OCI-M1 (cell line): Measurements from ENCODE around the gene PIGA.
"Not testable (repeated sequence)": the region's sequence is repeated elsewhere in the genome, so short reads cannot be mapped to it uniquely, and the experiment has no call there.

ENCODE experiments used
- DNase-seq: peaks from one replicate; lab custom pipeline; 2025; lab: John Stamatoyannopoulos, UW

PIGA gene

GRCh38 chrX:15321447-15321846 is 13.9 kb downstream of the PIGA start:
- DNase-seq, result peak; percentile 57

DNA sequence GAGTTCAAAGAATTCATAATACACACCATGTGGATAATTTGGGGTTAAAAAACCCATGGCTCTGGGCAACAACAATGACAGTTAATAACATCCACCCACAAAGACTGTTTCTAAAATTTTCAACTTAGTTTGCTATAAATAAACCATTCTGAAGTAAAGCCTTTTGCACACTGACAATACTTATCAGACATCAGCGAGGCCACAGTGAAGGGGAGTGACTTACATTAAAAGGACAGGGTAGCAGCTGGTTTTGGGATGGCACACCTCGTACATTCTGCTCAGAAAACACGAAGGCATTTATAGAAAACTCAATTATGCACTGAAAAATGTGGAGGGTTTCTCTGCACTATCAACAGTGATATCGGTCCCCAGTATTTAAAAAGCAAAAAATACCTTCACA is 15.0 kb downstream of the PIGA start:
- peak; percentile 15 for DNase-seq

DNA sequence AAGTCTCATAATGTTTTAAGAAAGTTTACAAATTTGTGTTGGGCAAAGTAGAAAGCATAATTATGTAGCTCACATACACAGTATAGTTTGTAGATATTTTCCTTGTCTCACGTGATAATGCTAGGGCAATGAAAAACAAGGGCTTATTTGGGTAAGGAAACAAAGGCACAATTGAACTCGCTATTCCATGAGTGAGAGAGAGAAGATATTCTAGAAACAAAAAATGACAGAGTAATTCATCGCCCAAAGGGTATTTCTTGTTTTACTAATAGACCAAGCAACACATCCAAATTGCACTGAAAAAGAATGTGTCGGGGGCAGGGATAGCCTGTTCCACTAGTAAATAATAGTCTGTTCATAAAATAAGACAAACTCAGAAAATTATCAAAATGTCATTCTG is 16.2 kb downstream of the PIGA start:
- no peak for DNase-seq

DNA sequence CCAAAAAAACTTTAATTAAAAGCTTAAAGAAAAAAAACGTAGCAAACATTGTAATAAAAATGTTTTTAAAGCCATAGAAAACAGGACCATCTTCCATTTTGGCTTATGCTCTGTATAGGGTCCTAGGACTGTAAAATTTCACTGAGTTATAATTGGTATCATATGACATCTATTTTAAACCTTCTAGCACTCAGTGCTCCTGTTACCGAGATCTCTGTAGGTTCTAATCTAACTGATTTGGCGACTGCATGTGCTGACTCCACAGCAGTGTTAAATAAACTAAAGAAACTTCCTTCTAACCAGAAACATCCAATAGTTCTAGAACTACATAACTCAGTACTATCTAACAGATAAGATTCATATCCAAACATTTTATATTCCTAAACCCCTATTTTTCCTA is 19.8 kb downstream of the PIGA start, which contains the start of gene ASB11:
Gene ASB11, minus strand, starts transcription at position 132 of the 400 bp plus-strand sequence. Its CDS starts 35 bp downstream, at position 97.
- peak; percentile 9 for DNase-seq

GRCh38 chrX:15314472-15314871 is 20.9 kb downstream of the PIGA start:
- DNase-seq, result no peak

DNA sequence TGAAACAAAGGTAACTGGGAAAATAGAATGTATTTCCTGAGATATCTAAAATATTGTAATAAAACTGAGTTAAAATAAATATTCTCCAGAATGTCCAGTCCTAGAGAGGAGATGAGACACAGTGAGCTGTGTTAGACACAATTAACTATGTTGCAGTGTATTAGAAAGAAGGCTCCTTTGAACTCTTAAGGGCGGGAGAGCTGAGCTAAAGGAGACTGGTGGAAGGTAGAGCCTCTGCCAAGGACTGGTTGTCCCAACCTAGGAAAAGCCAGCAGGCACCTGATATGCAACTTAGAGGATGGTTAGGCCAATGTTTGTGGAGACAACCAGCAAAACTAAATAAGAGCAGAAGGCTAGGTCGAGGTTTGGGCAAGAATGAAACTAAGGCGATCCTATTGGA is 24.2 kb downstream of the PIGA start:
- no peak for DNase-seq

- peak; percentile 28 for DNase-seq
Observed at GRCh38 chrX:15310117-15310516, 25.2 kb downstream of the PIGA start.

- DNase-seq, result not testable (repeated sequence)
Observed at GRCh38 chrX:15305899-15306298, 29.4 kb downstream of the PIGA start.

DNA sequence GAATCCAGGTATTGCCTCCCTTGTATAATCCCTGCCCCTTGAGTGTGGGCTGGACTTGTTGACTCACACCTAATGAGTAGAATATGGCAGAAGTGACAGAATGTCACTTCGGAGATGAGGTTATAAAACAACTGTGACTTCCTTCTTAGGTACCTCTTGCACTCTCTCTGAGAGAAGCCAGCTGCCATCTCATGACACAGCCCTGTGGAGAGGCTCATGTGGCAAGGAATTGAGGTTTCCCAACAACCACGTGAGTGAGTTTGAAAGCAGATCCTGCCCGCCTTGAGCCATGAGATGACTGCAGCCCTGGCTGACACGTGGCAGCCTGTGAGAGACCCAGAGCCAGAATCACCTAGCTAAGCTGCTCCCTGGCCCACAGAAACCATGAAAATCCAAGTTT is 33.4 kb downstream of the PIGA start:
- DNase-seq, result peak; percentile 38

GRCh38 chrX:15299941-15300851 is 35.1 kb downstream of the PIGA start:
- peak; percentile 40 for DNase-seq

DNA sequence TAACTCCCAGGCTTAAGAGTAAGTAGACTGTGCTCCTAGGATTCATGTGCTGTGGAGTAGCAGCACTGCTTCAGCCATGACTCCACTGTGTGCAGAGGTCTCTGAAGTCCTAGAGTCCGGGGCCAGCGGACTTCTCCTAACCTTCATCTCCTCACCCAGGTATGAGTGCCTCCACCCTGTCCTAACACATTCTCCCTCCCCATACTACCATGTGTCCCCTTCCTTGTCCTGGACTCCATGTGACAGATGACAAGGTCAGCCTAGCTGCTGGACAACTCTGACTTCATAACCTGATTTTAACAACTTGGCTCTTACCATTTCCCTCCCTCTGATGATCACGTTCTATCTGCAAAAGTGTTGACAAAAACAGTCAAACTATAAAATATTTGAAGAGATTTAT is 36.5 kb downstream of the PIGA start:
- DNase-seq, result no peak

DNA sequence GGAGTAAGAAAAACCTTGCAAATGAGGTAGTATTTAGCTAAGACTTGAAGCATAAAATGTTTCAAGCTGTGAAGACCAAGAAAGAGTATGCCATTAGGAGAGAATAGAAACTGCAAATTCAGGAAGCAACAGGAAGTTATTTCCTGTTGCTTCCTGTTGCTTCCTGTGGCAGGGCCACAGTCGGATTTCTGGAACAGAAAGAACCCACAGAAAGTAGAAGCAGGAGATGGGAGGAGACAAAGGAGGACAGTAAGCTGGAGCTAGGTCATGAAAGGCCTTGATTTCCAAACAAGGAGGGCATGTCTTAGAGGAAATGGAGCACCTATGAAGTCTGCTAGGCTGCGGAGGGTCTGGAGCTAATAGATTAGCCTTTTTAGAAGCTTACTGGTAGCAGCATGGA is 37.1 kb downstream of the PIGA start:
- no peak for DNase-seq

- peak; percentile 1 for DNase-seq
Observed at GRCh38 chrX:15293451-15293850, 41.9 kb downstream of the PIGA start.

GRCh38 chrX:15292861-15293260 is 42.5 kb downstream of the PIGA start:
- DNase-seq, result no peak

GRCh38 chrX:15277604-15278003 is 57.7 kb downstream of the PIGA start:
- peak; percentile 3 for DNase-seq

- DNase-seq, result no peak
Observed at GRCh38 chrX:15274946-15275345, 60.4 kb downstream of the PIGA start.

DNA sequence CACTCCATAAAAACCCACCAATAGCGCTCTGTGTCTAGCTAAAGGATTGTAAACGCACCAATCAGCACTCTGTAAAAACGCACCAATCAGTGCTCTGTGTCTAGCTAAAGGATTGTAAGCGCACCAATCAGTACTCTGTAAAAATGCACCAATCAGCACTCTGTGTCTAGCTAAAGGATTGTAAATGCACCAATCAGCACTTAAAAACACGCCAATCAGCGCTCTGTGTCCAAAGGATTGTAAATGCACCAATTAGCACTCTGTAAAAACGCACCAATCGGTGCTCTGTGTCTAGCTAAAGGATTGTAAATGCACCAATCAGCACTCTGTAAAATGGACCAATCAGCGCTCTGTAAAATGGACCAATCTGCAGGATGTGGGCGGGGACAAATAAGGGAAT is 62.0 kb downstream of the PIGA start:
- DNase-seq, result not testable (repeated sequence)

DNA sequence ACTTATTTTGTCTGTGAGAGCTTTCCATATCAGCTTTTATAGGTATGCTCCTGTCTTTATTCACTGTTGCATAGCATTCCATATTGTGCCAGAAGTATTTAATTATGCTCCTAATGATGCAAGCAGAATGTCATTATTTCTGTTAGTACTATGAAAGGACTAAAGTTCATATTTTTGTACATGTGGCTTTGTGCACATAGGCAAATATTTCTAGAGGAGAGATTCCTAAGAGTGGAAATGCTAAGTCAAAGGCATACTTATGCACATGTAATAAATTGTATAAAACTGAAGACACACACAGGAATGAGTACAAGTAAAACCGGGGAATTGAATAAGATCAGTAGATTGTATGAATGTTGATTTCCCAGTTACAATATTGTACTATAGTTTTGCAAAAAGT is 63.6 kb downstream of the PIGA start:
- no peak for DNase-seq

DNA sequence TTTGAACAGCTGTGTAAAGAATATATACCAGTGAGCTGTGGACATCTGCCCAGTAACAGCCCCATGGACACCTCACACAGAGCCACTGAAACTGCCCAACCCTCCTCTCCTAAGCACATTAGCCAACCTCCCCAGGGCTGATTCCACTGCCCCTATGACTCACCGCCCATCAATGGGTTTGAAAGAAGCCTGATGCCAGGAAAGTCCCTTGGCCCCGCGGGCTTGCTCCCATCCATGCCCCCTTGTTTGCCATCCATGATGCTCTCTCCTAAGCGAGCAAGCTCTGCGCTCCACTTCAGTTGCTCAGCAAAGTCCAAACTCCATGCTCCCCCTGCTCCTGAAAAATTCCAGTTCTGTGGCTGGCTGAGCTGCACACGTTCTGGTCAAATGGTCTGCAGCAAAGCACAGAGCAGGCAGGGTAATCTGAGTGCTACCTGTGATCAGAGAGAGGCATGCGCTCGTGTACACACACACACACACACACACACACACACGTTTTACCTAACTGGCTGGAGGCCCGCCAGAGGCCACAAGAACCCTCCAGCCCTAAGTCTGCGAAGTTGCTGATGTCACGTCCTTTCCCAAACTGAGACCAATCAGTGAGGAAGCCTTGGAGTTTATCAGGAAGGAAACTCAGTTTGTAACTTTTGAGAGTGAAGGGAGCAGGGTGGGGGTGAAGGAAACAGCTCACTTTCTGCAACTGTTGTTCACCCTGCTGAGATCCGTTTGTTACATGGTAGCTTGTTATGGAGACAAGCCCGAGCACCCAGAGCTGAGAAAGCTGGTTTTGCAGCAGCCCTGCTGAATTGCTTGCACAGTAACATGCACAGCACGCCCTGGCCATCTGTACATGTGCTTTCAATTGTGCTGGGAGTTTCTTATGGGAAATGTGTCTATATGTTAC is 65.5 kb downstream of the PIGA start, which contains the start of gene ASB9:
Gene ASB9, minus strand, starts transcription at position 466 of the 904 bp plus-strand sequence. Its CDS starts 209 bp downstream, at position 257.
- DNase-seq, result peak; percentile 62
